ENCODE results near the gene SULT2B1. TPM values are rescaled to one million over a fixed set of nuclear protein-coding genes. Genes with fewer than 3 reads are reported as not detected.

The SULT2B1 gene
- total RNA-seq, 1 donor from 2014 or later: not detected

GRCh38 chr19:48619692-48620585 is 68.0 kb downstream of the SULT2B1 start:
- H3K9me3 Mint-ChIP-seq: no peaks in the 10 kb centered on the region
- peak overlapping the region; percentile 98 for H3K4me3 Mint-ChIP-seq
- no peak for TF ChIP-seq CTCF (IDR thresholded peaks at IDR 0.05)
- H3K27me3 Mint-ChIP-seq: no peaks in the 10 kb centered on the region
- POLR2A ChIA-PET: interaction anchor here (0.6 to 2.8 kb wide), 37 partner anchors 8 to 1020 kb away, joined by 3 to 67 read pairs (median 4); partner anchors contain the start of genes CA11, DBP, EMP3 and GYS1
- CTCF ChIA-PET: interaction anchor here (0.6 to 3.2 kb wide), 7 partner anchors 11 to 299 kb away, joined by 3 to 13 read pairs (median 4); partner anchors contain the start of genes CA11 and GRWD1
- peaks cover 63% of the 10 kb centered on the region for H3K36me3 Mint-ChIP-seq (ENCODE audit: low read depth)
- intact Hi-C loops (cut with micrococcal nuclease): loop anchor here (1.0 to 2.0 kb wide), 8 partner anchors 12 to 287 kb away; partner anchors contain the start of genes CA11, DBP, GRWD1 and SYNGR4
- peaks cover 62% of the 10 kb centered on the region for H3K4me1 Mint-ChIP-seq
- peak overlapping the region; percentile 97 for H3K27ac Mint-ChIP-seq
- ATAC-seq (ENCODE audit: low read depth) (no peak), DNase-seq (no peak)

GRCh38 chr19:48623556-48624066 is 71.6 kb downstream of the SULT2B1 start:
- H3K4me1 Mint-ChIP-seq: peaks cover 45% of the 10 kb centered on the region
- no peak for TF ChIP-seq CTCF (IDR thresholded peaks at IDR 0.05)
- no peaks in the 10 kb centered on the region for H3K9me3 Mint-ChIP-seq
- H3K27ac Mint-ChIP-seq: peak overlapping the region; percentile 90
- no peak for DNase-seq
- ChIA-PET CTCF (interaction anchor here (0.9 kb wide), 1 partner anchor 15 kb away, joined by 4 read pairs; no protein-coding TSS in a partner anchor), POLR2A (interaction anchor here (0.6 to 3.5 kb wide), 9 partner anchors 10 to 394 kb away, joined by 3 to 53 read pairs (median 4); partner anchors contain the start of genes CA11 and DBP)
- H3K4me3 Mint-ChIP-seq: peak overlapping the region; percentile 86
- ATAC-seq (ENCODE audit: low read depth): no peak
- peaks cover 33% of the 10 kb centered on the region for H3K36me3 Mint-ChIP-seq (ENCODE audit: low read depth)
- H3K27me3 Mint-ChIP-seq: no peaks in the 10 kb centered on the region
- intact Hi-C loops (cut with micrococcal nuclease): loop anchor here (1.0 kb wide), 1 partner anchor 11 kb away; no protein-coding TSS in a partner anchor

- intact Hi-C loops (cut with micrococcal nuclease): loop anchor here (1.0 kb wide), 1 partner anchor 10 kb away; no protein-coding TSS in a partner anchor
- H3K36me3 Mint-ChIP-seq (ENCODE audit: low read depth): peaks cover 32% of the 10 kb centered on the region
- H3K4me3 Mint-ChIP-seq: peak overlapping the region; percentile 86
- ATAC-seq (ENCODE audit: low read depth) (peak; percentile 80), DNase-seq (peak; percentile 95)
- no peaks in the 10 kb centered on the region for H3K27me3 Mint-ChIP-seq
- POLR2A ChIA-PET: interaction anchor here (0.5 to 3.5 kb wide), 14 partner anchors 8 to 1907 kb away, joined by 3 to 53 read pairs (median 3); partner anchors contain the start of genes CA11, DBP and PRKD2
- no peaks in the 10 kb centered on the region for H3K9me3 Mint-ChIP-seq
- peaks cover 44% of the 10 kb centered on the region for H3K4me1 Mint-ChIP-seq
- no peak for TF ChIP-seq CTCF (IDR thresholded peaks at IDR 0.05)
- H3K27ac Mint-ChIP-seq: peak overlapping the region; percentile 90
- CTCF ChIA-PET: interaction anchor here (0.9 kb wide), 1 partner anchor 15 kb away, joined by 4 read pairs; no protein-coding TSS in a partner anchor
These were observed 72.2 kb downstream of the SULT2B1 start for GRCh38 chr19:48624067-48624594.

GRCh38 chr19:48624791-48625723 is 73.1 kb downstream of the SULT2B1 start:
- no peak for TF ChIP-seq CTCF (IDR thresholded peaks at IDR 0.05)
- DNase-seq (no peak), ATAC-seq (ENCODE audit: low read depth) (no peak)
- no peaks in the 10 kb centered on the region for H3K9me3 Mint-ChIP-seq
- H3K4me1 Mint-ChIP-seq: peaks cover 36% of the 10 kb centered on the region
- intact Hi-C loops (cut with micrococcal nuclease): loop anchor here (1.0 kb wide), 1 partner anchor 9 kb away; no protein-coding TSS in a partner anchor
- CTCF ChIA-PET: no interaction called here
- H3K27ac Mint-ChIP-seq: peak overlapping the region; percentile 90
- H3K27me3 Mint-ChIP-seq: no peaks in the 10 kb centered on the region
- POLR2A ChIA-PET: interaction anchor here (1.6 to 3.5 kb wide), 3 partner anchors 9 to 132 kb away, joined by 3 to 53 read pairs (median 24); partner anchors contain the start of gene DBP
- peaks cover 29% of the 10 kb centered on the region for H3K36me3 Mint-ChIP-seq (ENCODE audit: low read depth)
- H3K4me3 Mint-ChIP-seq: peak overlapping the region; percentile 86
